NAMALWA (cell line): ENCODE results near the gene ZFR.
"Not testable (repeated sequence)": the region's sequence is repeated elsewhere in the genome, so short reads cannot be mapped to it uniquely, and the experiment has no call there.

Experiments used
- DNase-seq: peaks from one replicate; pipeline ENCODE4 v3.0.0-alpha.2; 2015; ENCODE audit warnings: low spot score

ZFR gene

DNA sequence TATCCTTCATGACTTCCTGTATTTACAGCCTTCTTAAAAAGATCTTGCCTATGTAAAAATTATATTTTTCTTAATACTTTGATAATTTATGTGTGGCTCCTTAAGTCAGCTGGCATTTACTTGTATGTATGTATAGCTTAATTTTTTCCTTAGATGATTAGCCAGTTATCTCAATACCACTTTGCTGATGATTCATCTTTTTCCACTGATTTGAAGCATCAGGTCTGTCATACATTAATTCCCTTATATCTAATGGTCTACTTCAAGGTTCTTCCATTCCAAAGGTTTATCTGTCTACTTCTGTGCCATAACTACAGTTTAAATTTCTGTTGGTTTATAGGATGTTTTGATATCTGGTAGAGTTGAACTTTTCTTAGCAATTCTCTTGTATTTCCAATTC lies 86.9 kb downstream of the ZFR start:
- DNase-seq = no peak

DNA sequence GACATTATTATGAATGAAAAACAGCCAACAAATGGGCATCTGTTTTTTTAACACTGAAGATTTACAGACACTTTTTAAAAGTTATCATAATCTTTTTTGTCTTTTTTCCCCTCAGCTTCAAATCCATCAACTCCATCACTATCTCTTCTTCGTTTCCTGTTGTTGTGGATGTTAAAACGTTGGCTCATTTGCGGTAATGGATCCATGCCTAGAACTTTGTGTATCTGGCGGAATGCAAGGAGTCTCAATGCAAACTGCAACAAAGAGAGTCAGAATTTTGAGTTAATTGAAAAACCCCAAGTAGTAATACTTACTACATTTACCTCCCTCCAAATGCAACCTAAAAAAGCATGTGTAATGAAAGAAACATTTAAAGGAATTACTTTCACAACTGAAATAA lies 88.9 kb downstream of the ZFR start:
- DNase-seq = no peak

DNA sequence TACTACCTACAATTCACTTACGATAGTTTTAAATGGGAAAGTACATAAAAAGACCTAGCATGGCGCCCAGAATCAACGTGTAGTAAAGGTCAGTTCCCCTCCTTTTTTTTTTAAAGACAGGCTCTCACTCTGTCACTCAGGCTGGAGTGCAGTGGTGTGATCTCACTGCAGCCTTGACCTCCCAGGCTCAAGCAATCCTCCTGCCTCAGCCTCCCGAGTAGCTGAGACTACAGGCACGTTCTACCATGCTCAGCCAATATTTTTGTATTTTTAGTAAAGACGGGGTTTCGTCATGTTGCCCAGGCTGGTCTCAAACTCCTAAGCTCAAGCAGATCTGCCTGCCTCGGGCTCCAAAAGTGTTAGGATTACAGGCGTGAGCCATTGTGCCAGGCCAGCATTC lies 91.1 kb downstream of the ZFR start:
- DNase-seq = no peak

DNA sequence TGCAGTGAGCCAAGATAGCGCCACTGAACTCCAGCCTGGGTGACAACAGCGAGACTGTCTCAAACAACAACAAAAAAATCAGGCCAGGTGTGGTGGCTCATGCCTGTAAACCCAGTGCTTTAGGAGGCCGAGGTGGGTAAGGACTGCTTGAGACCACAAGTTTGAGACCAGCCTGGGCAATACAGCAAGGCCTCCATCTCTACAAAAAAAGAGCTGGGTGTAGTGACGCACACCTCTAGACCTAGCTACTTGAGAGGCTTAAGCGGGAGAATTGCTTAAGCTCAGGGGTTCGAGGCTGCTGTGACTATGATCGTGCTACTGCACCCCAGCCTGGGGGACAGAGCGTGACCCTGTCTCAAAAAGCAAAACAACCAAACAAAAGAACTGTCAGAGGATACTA lies 91.9 kb downstream of the ZFR start:
- no peak for DNase-seq

DNA sequence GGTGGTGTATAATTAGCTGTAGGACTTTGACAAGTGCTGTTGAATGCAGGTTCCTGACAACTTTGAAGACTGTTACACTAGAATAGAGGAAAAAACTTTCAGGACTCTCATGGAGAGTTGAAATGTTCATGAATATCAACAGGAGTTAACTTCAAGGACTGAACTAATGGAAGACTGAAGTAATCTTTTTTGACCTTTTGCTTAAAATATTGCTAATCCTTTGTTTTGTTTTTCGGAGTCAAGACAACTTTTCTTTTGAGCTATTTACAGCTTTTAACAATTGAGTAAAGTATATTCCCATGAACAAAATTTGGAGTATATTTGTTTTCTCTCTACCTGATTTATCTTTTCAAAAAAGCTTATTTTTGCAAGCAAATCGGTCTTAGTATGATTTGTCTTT lies 97.7 kb downstream of the ZFR start:
- peak; percentile 23 for DNase-seq

DNA sequence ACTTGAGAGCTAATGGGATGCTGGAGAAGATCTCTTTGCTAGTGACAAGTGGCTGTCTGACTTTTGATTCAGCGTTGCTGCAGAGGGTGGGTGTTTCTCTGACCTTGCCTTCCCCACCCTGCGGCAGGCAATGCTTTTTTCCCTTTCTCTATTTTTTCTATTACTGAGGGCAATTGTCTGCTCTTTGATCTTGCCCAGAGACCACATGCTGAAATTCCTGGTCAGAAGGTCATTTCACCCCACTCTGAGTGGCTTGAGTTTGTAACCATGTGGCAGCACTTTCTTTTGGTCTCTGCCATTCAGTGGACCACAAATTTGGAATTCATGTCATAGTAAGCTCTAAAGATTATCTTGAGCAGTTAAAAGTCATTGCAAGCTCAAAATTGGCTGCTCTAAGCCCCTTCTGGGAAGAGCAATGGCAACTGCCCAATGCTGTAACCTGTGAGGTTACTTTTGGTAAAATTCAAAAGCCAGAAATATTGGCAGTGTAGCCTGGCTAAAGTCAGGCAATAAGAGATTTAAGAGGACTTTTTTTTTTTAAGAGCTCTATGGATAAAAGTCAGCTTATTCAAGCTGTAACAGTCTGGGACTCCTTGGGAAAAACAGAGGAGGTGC lies 101.4 kb downstream of the ZFR start:
- DNase-seq = no peak

DNA sequence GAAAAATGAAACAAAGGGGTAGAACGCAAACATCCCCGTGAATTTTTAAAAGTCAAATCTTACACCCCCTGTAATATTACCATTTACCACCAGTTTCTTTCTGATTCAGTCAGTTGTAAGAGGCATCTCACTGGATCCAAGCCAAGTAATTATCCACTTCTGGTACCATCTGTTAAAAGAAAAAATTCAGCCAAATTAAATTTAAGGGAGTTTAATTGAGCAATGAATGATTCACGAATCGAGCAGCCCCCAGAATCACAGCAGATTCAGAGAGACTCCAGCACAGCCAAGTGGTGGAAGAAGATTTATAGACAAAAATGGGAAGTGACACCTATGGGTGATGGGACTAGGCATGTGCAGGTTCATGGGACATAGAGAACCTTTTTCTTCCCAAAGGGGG lies 101.9 kb downstream of the ZFR start:
- DNase-seq = no peak

DNA sequence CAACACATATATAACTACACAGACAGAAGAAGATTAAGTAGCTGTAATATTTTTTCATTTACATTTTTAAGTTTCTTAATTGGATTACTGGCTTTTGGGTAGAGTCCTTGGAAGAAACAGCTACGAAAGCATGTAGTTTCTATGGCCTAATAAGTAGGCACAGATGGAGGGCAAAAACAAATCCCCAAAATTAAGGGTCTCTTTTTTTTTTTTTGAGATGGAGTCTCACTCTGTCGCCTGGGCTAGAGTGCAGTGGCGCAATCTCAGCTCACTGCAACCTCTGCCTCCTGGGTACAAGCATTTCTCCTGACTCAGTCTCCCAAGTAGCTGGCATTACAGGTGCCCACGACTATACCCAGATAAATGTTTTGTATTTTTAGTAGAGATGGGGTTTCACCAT lies 104.7 kb downstream of the ZFR start:
- peak; percentile 25 for DNase-seq

DNA sequence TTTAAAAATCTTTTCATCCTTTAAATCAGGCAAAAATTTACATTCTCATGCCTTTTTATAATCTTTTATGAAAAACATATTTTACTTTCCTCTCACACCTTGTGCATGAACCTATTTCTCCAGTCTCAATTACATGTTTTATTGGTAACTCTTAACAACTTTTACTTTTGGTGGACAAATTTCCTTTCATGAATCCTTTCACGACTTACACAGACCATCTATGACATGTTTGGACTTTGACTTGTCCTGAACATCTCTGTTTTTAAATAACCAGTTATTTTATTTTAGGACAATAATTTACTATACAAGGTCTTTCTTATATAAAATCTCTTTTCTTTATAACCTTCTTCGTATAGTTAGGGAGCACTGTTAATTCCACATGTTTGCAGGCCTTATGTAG lies 105.3 kb downstream of the ZFR start:
- peak; percentile 52 for DNase-seq

DNA sequence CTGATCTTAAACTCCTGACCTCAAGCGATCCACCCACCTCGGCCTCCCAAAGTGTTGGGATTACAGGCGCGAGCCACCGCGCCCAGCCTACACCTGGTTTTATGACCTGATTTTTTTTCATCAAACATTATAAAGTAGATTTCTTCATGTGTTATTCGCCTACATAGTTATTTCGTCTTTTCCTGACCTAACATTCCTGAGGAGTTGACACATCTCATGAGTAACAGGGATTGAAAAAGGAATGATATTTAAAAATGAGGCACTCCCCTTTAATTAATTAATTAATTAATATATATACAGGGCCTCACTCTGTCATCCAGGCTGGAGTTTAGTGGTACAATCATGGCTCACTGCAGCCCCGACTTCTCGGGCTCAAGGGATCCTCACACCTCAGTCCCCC lies 111.6 kb downstream of the ZFR start:
- DNase-seq = no peak

DNA sequence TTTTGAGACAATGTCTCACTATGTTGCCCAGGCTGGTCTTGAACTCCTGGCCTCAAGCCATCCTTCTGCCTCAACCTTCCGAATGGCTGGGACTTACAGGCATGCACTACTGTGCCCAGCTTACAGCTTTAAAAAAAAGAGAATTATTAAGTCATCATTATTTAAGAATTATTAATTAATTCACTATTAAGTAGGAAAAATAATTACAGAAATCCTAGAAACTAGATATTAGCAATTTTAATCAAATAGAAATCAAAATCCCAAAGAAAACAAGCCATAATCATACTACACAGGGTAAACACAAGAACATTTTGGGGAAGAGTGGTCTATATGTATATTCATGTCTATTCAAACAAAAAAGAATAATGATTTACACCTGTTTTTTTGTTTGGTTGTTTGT lies 112.2 kb downstream of the ZFR start:
- no peak for DNase-seq

DNA sequence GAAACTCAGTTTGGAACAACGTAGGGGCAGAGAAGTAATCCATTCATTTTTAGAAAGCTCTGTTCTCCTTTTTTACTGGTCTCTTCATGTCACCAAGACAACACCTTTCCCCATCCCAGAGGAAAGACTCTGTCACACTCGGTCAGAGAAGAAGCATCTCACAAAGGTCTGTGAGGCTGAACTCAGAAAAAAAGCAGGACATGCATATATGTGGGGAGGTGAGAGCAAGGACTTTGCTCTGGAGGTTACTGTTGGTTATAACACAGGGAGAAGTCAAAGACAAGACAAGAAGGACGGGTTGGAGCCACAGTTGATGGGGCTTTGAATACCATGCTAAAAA lies 112.6 kb downstream of the ZFR start:
- no peak for DNase-seq

DNA sequence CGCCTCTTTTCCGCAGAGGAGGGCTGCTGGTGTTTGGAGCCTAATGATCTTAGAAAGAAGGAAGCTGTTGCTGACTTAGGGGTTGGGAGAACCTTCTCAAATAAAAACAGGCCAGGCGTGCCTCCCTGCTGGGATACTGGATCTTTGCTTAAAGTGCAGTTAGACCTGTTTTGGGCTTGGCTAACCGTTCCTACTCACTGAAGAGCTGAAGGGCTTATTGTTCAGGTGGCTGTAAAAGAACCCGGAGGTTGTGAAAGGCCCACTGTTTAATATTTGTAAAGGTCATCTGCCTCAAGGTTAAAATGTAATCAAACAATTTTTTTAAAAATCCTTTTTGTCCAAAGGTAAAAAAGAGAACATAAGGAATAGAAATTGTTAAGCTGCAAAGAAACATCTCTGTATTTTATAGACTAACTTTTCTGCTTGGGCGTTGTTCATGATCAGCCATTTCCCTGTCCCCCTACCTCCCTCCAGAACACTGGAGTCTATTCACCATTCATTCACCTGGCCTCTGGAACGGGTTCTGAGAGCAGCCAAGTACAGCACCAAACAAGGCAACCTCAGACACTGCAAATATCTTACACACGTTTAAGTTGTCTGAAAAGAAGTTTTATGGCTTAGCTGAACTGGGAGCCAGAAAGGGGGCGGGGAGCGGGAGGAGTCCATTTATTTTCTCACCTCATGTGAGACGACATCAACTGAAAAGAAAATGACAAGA lies 113.2 kb downstream of the ZFR start:
- DNase-seq = no peak

DNA sequence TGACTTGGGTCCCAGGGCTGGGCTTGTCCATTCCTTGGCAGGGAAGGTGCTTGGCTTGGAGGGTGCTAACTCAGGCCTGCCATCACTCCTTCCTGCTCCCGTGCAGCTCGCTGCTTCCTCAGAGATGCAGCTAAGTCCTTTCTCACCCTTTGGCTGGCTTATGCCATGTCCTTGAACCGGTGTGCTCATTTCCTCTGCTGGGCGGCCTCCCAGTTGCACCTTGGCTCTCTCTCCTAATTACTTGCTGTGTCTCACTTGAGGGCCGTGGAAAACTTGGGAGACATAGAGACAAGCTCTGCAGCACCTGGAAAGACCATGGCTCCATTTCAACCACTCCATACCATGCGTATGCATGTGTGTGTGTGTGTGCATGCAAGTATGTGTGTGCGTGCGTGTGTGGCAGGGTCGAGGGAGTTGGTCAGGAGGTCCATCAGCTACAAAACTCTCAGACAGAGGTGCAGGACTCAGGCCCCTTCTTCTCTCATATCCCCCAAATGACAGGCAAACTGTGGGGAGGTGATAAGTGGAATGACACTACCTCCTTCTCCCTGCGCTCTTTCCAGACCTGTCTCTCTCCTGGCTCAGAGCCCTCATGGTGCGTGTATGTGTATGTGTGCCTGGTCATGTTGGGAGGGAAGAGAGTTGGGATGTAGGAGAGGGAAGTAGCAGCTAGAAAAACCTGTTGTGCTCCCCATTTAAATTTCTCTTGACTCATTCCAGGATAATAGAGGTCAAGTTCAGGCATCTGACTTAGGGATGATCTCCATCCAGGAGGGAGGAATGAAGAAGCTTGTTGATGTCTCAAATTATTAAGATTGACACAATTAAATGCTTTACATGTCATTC lies 114.2 kb downstream of the ZFR start:
- DNase-seq = no peak

DNA sequence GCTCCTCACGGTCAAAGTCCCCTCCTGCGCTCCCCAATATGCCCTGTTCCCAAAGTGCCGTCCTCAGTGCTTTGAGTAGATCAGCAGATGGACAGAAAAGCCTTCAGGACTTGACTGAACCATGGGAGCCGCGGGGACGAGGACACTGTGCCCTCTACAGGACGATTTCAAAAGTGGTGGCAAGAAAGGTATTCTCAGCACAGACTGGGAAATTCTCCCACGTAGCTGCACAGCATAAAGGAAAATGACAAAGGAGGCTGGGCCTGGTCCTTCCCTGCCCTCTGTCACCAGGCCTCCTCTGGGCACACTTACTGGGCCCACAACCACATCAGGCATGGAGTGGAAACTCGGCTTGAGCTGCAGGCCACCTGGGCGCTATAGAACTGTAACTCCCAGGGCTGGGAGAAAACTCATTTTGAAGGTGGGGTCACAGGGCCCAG lies 115.1 kb downstream of the ZFR start:
- DNase-seq = peak; percentile 82

DNA sequence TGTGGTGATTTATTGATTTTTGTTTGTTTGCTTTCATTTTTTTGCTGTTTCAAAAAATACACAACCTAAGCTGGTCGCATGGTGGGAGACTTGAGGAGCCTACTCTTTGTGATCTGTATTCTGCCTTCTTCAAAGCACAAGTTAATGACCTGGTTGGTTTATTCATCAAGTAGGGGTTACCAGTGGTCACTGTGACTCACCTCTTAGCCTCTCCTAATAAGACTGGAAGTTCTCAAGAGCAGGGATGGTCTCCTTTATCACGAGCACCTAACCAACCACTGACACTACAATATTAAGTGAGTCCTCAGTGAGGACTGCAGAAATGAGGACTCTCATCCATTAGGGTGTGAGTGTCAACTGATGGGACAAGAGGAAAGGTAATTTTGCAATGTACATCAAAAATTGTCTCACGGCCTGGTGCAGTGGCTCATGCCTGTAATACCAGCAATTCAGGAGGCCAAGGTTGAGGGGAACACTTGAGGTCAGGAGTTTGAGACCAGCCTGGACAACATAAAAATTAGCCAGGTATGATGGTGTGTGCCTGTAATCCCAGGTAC lies 118.2 kb downstream of the ZFR start:
- no peak for DNase-seq

DNA sequence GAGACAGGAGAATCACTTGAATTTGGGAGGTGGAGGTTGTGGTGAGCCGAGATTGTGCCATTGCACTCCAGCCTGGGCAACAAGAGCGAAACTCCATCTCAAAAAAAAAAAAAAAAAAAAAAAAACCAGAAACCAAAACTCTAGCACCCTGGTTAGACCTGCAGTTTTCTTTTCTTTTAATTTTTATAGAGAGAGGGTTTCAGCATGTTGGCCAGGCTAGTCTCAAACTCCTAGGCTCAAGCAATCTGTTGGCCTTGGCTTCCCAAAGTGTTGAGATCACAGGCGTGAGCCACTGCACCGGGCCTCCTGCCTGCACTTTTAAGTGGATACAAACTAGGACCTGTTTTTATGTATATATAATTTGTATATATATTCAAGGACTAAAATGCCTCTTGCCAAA lies 118.9 kb downstream of the ZFR start:
- no peak for DNase-seq

DNA sequence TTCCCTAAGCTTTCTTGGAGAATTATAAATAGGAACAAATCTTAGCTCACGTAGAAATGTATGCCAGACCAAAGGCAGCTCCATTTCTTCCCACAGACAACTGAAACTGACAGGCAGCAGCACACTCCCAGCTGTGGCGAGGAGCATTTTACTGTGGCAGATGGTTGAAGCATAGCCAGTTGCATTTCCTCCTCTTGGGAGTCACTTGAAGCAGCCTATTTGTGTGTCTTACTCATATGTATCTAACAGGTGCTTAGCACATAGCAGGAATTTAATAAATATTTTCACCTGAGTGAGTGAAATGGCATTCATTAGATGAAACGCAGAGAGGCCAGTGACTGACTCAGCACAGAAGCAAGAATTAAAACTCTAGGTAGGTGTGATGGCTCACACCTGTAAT lies 119.5 kb downstream of the ZFR start:
- peak; percentile 45 for DNase-seq

DNA sequence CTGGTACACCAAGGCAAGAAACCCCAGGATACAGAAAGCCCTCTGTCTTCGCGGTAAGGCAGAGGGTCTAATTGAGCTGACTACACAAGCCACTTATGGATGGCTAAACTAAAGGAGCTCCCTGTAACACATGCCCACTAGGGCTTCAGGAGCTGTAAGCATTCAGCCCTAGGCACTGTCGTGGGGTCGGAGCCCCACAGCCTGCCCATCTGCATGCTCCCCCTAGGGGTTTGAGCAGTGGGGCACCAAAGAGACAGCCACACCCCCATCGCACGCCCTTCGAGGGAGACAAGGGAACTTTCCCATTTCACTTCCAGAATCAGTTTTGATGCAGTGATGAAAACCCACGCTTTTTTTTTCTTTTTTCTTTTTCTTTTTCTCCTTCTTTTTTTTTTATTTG lies 120.8 kb downstream of the ZFR start:
- DNase-seq = no peak

DNA sequence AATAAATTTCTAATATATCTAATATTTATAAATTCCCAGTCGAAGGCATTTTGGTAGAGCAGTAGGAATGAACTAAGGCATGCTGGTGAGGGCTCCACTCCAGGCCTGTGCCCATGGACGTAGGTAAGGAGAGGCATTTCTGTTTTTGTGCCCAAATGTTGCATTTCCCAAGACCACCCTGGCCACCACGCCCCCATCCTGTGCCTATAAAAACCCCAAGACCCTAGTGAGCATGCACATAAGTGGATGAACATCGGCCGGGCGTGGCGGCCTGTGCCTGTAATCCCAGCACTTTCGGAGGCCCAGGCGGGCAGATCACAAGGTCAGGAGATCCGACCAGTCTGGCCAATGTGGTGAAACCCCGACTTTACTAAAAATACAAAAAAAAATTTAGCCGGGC lies 121.7 kb downstream of the ZFR start:
- DNase-seq = no peak

DNA sequence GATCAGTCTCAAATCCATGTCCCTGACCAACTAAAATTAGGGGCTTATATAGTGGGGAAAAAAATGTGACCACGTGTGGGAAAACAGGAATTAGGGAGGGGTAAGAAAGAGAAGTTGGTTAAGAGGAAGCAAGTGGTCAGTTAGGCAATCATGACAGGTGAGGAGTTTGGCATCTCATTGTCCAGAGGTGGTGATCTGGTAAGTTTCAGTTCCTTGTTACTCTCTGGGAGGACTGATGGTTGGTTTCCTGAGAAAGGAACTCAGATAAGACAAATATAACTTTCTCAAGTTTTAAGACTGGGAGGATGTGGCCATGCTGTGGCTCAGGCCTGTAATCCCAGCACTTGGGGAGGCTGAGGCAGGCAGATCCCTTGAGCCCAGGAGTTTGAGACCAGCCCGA lies 122.8 kb downstream of the ZFR start:
- not testable (repeated sequence) for DNase-seq

DNA sequence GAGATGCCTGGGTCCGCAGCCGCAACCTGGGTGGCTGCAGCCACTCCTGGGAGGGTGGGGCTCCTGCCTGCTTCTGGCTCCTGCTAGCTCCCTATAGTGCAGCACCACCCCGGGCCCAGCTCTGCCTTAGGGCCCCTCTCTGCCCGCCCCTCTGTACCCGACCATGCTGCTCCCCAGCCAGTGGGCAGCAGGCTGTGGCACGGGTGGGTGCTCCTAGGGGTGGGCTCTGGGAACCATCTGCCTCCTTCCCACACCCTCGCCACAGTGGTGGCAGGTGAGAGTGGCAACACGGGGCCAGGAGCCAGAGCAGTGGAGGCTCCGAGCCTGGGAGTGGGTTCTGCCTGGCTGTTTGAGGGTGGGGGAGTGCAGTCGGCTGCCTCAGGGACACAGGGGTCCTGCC lies 124.0 kb downstream of the ZFR start:
- DNase-seq = no peak

DNA sequence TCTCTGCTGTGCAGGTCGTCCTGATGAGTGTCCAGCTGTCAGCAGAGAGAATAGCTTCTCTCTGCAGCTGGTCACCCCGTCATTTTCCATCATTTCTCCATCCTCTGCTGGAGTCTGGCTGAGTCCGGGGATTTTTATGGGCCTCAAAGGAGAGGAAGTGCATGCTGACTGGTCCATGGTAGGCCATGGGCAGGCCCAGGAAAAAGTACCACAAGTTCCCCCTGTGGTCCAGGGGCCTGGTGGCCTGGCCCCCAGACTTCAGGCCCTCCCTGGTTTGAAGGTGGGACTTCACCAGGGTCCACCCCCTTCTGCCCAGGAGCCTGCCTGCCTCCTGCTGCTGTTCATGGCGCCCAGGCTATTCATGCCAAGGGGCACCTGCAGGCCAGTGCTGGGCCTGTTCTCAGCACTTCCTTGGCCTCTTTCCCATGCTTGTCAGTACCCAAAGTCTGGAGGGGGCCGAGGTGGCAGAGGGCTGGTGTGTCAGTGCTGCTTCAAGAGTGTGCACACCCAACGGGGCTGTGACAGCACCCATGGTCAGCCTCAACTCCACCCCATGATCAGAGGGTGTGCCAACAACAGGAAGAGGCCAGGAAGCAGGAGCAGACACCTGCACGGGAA lies 124.5 kb downstream of the ZFR start:
- DNase-seq = no peak
